Suppressor macrophage treated with lipopolysaccharide for 4 hours (primary cell): ENCODE measurements around the gene FARS2.

Experiments
- DNase-seq: peaks from one replicate; pipeline ENCODE4 v3.0.0-alpha.2; 2020

FARS2 gene

GRCh38 chr6:5738211-5738610, 476.9 kb downstream of the FARS2 start:
- DNase-seq: no peak

- no peak for DNase-seq
These were observed 483.2 kb downstream of the FARS2 start for GRCh38 chr6:5744497-5744896.

- DNase-seq: no peak
These were observed 483.8 kb downstream of the FARS2 start for GRCh38 chr6:5745081-5745480.

DNA sequence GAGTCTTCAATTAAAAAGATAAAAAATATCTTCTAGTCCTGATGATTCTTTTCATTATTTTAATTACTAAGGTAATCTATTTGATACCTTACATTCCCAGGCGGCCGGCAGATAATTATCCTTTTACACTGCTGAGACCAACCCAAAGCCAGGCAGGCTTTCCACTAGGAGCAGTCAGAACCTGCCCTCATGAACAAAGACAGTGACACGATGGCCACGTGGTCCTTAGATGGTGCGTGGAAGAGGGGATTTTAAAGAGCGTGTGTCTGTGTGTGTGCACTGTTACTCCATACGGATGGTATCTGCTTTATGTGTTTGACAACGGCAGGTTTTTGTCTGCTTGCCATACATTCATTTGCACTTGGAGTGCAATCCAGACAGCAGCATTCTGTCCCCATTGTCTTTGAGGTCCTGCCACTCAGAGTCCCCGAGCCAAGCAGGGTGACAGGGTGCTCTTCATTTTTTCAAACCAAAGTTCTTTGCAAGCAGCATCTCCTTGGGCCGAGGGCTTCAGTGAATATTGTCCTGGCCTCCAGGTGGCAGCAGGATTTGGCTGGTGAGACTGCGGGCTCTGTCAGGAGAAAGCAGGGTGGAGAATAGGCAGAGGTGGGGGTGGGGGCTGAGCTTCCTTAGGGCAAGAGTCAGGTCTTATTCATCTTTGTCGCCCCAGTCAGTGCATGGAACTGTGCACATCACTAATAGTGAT, 484.9 kb downstream of the FARS2 start:
- DNase-seq: no peak

GRCh38 chr6:5746759-5747130, 485.4 kb downstream of the FARS2 start:
- no peak for DNase-seq

GRCh38 chr6:5747379-5747778, 486.1 kb downstream of the FARS2 start:
- no peak for DNase-seq

DNA sequence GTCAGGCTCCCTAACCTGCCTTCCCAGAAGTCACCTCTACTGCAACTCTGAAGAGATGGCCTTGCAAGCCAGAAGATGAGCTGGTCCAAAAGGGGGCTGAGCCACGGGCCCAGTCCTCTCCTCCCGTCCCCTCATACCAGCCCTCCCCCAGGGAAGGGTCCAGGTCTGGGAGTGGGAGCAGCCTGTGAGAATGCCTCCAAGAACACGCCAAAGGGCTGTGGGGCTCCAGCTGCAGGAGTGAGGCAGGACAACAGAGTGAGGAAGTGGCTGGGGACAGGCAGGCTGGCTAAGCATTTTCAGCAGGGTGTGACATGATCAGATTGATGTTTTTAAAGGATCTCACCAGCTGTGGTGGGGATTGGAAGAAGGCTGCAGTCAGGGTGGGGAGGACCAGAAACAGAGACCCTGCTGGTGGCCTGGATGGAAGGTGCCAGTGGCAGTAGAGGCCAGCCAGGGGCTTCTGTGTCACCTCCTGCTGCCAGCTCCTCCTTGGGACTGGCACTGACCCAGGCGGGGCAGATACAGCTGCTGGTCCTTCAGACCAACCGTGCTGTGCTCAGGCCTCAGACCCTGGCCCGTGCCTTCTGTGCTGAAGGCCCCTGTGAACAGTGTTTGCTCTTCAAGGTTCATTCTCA, 487.8 kb downstream of the FARS2 start:
- no peak for DNase-seq

DNA sequence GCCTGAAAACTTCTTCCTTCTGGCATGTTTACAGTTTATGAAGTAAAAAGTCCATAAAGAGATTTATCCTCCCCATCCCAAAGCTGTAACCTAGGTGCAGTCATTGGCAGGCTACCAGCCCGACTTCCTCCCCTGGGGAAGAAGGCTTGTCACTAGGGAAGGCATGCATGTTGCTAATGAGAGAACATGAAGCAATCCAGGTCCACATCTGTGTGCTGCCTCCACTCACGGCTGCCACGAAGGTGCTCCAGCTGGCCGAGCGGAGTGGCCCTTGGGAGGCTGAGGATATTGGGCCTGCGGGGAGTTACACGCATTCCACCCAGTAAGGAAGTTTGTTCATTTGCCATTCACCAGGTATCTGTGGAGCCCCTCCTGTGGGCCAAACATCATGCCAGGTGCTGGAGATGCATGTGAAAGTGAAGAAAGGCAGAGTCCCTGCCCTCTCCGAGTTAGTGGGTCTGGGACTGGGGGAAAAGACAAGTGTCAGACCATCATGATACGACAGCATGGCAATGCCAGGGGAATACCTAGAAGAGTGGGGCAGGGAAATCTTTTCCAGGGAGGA, 488.4 kb downstream of the FARS2 start:
- no peak for DNase-seq

- DNase-seq: no peak
These were observed 490.4 kb downstream of the FARS2 start for GRCh38 chr6:5751525-5752390.

DNA sequence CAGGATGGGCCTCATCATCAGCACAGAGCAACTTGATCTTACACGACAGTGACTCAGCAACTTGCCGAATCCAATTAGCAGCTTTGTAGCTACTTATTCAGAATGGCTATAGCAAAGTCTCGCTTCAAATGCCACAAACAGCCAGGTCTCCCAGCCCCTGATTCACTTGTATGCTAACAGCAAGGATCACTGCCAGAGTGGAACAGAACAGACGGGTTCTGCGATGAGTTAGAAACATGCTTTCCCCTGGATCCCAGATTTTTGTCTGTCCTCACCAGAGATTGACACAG, 491.0 kb downstream of the FARS2 start:
- no peak for DNase-seq

DNA sequence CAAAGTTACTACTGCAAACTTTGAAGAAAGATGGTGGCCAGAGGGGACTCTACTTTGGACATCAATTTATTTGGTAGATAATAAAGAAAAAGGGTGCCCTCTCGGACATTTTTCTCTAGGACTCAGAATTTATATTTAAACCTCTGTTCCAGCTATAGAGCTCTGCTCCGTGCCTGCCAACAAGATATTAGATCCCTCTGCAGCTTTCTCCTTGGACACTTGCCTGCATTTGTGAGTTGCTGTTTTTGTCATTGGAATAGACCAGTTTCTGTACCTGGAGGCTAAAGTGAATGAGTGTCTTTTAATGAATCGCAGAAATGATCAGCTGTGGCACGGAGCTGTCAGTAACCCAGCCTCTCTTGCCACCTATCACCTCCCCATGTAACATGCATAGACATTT, 491.9 kb downstream of the FARS2 start:
- DNase-seq: no peak

- no peak for DNase-seq
These were observed 493.6 kb downstream of the FARS2 start for GRCh38 chr6:5754904-5755303.

DNA sequence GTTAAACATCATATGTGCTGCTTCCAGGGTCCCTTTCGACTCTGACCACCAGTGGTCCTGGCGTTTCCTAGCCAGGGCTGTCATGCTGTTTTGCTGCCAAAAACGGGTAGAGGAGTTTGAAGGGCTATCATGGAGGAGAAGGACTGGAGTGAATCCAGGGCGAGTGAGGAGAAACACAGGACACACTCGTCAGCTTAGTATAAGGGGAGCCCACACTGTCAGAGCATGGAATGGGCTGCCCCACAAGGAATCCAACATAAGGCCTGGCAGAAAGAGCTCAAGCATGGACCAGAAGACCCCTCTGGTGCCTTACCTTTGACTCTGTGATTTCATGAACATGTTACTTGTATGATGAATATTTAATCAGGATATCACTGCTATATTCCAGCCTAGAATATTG, 498.3 kb downstream of the FARS2 start:
- no peak for DNase-seq

DNA sequence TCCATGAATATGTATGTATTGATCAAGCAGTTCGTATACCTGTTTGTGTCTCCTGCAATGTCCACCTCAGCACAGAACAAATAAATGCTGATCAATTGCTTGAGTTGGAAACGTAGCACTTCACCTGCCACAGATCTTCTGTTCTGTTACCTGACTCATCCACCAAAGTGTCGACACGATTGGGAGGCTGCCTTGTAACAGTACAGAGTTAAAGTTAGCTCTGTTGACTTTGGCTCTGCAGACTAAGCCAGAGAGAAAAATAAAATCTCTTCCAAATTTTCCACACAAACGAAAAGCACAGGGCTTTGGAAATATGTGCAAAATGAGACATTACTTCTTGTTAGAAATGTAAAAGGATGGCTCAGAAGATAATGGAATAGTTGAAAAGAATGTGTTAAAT, 500.1 kb downstream of the FARS2 start:
- DNase-seq: no peak

DNA sequence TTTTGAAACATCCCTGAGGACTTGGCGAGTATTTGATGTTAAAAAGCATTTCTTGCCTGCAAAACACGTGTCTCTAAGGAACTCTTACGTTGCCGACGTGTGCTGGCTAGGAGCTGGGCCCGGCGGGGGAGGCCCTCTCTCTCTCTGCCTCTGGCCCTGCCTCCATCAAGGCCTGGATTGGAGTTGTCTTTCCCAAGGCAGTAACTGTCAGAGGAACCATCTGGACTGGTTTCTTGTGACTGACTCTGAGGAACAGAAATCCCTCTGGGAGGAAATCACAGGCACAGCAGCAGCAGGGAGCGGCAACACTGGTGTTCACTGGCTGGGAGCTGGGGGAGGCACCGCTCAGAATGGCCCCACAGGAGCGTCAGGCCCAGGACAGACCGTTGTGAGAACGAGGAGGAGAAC, 501.3 kb downstream of the FARS2 start:
- DNase-seq: no peak

GRCh38 chr6:5763407-5763806, 502.1 kb downstream of the FARS2 start:
- peak; percentile 8 for DNase-seq

- no peak for DNase-seq
These were observed 502.6 kb downstream of the FARS2 start for GRCh38 chr6:5763871-5764270.

GRCh38 chr6:5764401-5764955, 503.2 kb downstream of the FARS2 start:
- DNase-seq: peak; percentile 44

DNA sequence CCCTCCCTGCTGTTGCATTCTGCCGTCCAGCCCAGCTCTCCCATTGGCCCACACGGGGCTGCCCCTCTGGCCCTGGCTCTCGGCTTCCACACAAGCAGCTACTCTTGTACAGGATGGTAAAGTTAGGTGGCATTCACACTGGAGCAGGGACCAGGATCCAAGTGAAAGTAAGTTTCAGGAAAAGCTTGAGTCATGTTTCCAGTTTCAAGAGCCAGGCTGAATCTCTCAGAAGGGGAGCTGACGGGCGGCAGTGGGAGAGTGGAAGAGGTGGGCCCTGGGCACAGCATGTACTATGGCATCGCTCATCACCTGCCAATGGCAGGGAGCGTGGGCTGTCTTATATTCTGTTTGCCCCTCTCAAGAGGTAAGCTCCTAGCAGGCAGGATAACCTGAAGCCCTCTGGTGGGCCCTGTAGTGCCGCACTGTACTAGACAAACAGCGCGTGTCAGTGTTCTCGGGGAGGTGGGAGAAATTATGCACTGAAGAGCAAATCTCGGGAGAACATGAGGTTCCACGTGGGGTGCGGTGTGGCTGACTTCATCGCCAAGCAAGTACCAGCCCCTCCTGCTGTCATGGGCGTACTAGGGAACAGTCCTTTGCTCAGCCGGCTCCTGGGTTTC, 503.9 kb downstream of the FARS2 start:
- no peak for DNase-seq

- DNase-seq: no peak
These were observed 504.9 kb downstream of the FARS2 start for GRCh38 chr6:5766260-5766659.

- DNase-seq: no peak
These were observed 506.2 kb downstream of the FARS2 start for GRCh38 chr6:5767471-5767870.

GRCh38 chr6:5771211-5771610, 509.9 kb downstream of the FARS2 start:
- DNase-seq: no peak

DNA sequence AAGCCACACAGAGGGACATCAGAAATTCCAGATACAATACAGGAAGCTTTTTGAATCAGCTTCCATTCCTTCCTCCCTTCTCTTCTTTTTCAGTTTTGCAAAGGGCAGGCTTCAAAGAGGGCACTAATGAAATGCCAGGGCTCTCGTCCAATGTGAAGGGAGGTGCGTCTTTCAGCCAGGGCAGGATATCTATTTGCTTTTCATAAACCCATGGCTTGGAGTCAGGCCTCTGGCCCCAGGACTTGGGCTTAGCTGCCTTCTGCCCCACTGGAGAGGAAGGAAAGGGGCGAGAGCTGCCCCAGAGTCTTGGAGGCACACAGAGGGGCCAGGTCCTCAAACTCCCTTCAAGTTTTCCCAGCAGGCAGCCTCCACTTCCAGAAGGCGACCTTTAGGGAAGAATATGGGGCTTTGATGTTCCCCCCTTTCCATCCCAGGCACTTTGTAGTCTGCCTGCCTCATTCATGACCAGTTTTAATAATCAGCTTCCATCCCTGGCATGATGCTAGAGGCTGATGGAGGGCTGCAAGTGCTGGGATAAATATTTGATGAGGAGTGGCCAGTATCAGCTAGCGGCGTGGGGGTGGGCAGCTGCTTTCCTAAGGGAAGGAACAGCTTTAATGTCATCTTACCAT, 510.6 kb downstream of the FARS2 start:
- no peak for DNase-seq
